H1 (cell line): ENCODE measurements around the gene DCPS. TPM values are rescaled to one million over a fixed set of nuclear protein-coding genes. Genes with fewer than 3 reads are reported as not detected.

Source experiments
- CTCF ChIA-PET: fragments of 300-600 bp; sonication (Branson Sonifier 250); formaldehyde crosslinking; loops from one replicate; lab custom pipeline; 2021; ENCODE audit not compliant: partially characterized antibody; lab: Charles Lee
- POLR2A ChIA-PET: fragments of 300-600 bp; sonication (Branson Sonifier 250); formaldehyde crosslinking; loops from one replicate; lab custom pipeline; 2021; ENCODE audit warnings: inconsistent platforms; ENCODE audit not compliant: partially characterized antibody; lab: Charles Lee
- DNase-seq, 2 experiments: peaks; one replicate each; pipeline versions ENCODE4 v3.0.0 to v3.0.0-alpha.2; 2010 to 2022; ENCODE audit warnings: low spot score in 2 of 2, low read depth in 1 of 2, mixed read lengths in 1 of 2
- FAIRE-seq: peaks from 2 replicates; lab custom pipeline; 2011; peaks lifted over from hg19 to GRCh38; lab: Jason Lieb, UNC
- H2AFZ ChIP-seq: 2 replicates; pipeline ENCODE4 v1.8.1; 2012; ENCODE audit warnings: low read length, inconsistent platforms
- H2AK5ac ChIP-seq: 2 replicates; pipeline ENCODE4 v1.6.1; 2013; ENCODE audit warnings: low read depth, low read length
- H2BK120ac ChIP-seq: replicated peaks from 2 replicates; pipeline ENCODE3; 2013; ENCODE audit warnings: low read depth, low read length, inconsistent platforms
- H2BK12ac ChIP-seq: 2 replicates; pipeline ENCODE4 v1.6.1; 2013; ENCODE audit warnings: low read depth, low read length
- H2BK15ac ChIP-seq: 2 replicates; pipeline ENCODE4 v1.6.1; 2013; ENCODE audit warnings: low read length
- H2BK20ac ChIP-seq: 2 replicates; pipeline ENCODE4 v1.6.1; 2013; ENCODE audit warnings: low read length
- H2BK5ac ChIP-seq: 2 replicates; pipeline ENCODE4 v1.6.1; 2013; ENCODE audit warnings: low read depth, low read length
- H3K14ac ChIP-seq: 2 replicates; pipeline ENCODE4 v1.6.1; 2013; ENCODE audit warnings: inconsistent platforms; ENCODE audit not compliant: insufficient read length
- H3K18ac ChIP-seq: 2 replicates; pipeline ENCODE4 v1.6.1; 2013; ENCODE audit warnings: low read length; ENCODE audit errors: extremely low read depth
- H3K23ac ChIP-seq: 2 replicates; pipeline ENCODE4 v1.6.1; 2013; ENCODE audit warnings: inconsistent platforms; ENCODE audit not compliant: insufficient read length
- H3K23me2 ChIP-seq: 2 replicates; pipeline ENCODE4 v1.6.1; 2013; ENCODE audit warnings: low read depth, low read length
- H3K27ac ChIP-seq: 2 replicates; pipeline ENCODE4 v1.6.1; 2011; ENCODE audit warnings: low read depth, low read length, inconsistent platforms
- H3K27me3 ChIP-seq, 4 experiments: replicated peaks in 1 of 4; 1 replicate in 1 of 4; 2 replicates in 3 of 4; pipeline versions ENCODE4 v1.6.1 to v1.8.1; 2011 to 2013; ENCODE audit warnings: low read length in 3 of 4, mild to moderate bottlenecking in 3 of 4, inconsistent platforms in 2 of 4, mixed read lengths in 2 of 4, moderate library complexity in 1 of 4; ENCODE audit not compliant: control insufficient read depth in 3 of 4, insufficient read depth in 3 of 4; ENCODE audit errors: extremely low read depth in 1 of 4
- H3K36me3 ChIP-seq, 4 experiments: 2 replicates each; pipeline versions ENCODE4 v1.6.1 to v1.8.1; 2011 to 2013; ENCODE audit warnings: mild to moderate bottlenecking in 4 of 4, low read length in 3 of 4, moderate library complexity in 2 of 4, control low read depth in 1 of 4, inconsistent platforms in 1 of 4; ENCODE audit not compliant: insufficient read depth in 4 of 4, control insufficient read depth in 2 of 4
- H3K4ac ChIP-seq: replicated peaks from 2 replicates; pipeline ENCODE3; 2013; ENCODE audit warnings: low read length, low read depth, mixed read lengths, inconsistent platforms; ENCODE audit not compliant: insufficient read length
- H3K4me1 ChIP-seq, 4 experiments: replicated peaks in 1 of 4; 1 replicate in 1 of 4; 2 replicates in 3 of 4; pipeline versions ENCODE4 v1.6.1 to v1.8.1; 2011 to 2013; ENCODE audit warnings: low read length in 3 of 4, inconsistent platforms in 2 of 4, mixed read lengths in 1 of 4; ENCODE audit not compliant: insufficient read depth in 4 of 4, control insufficient read depth in 3 of 4
- H3K4me2 ChIP-seq, 2 experiments: 2 replicates each; pipeline versions ENCODE4 v1.6.1 to v1.8.1; 2011 to 2013; ENCODE audit warnings: low read depth in 2 of 2, low read length in 2 of 2, control low read depth in 1 of 2, inconsistent platforms in 1 of 2, mild to moderate bottlenecking in 1 of 2; ENCODE audit not compliant: insufficient read depth in 1 of 2
- H3K4me3 ChIP-seq, 4 experiments: fragments of 200-600, 300-600 bp in 1 of 4; sonication (generic), shearing (Covaris generic), sonication (Bioruptor Twin) in 1 of 4; 2 replicates each; pipeline versions ENCODE4 v1.5.1 to v1.8.1; 2011 to 2016; ENCODE audit warnings: low read length in 4 of 4, low read depth in 3 of 4, control low read depth in 2 of 4, inconsistent platforms in 2 of 4, mild to moderate bottlenecking in 2 of 4, mixed read lengths in 1 of 4, moderate library complexity in 1 of 4; ENCODE audit not compliant: insufficient read depth in 2 of 4; ENCODE audit errors: extremely low read depth in 1 of 4
- H3K56ac ChIP-seq: replicated peaks from 2 replicates; pipeline ENCODE3; 2013; ENCODE audit warnings: low read depth, mild to moderate bottlenecking, mixed read lengths, low read length, inconsistent platforms; ENCODE audit not compliant: insufficient read length
- H3K79me1 ChIP-seq: 2 replicates; pipeline ENCODE4 v1.6.1; 2013; ENCODE audit warnings: low read depth, low read length, control low read depth
- H3K79me2 ChIP-seq, 2 experiments: 2 replicates each; pipeline versions ENCODE4 v1.6.1 to v1.8.1; 2012 to 2013; ENCODE audit warnings: low read length in 2 of 2, mild to moderate bottlenecking in 2 of 2, inconsistent platforms in 1 of 2; ENCODE audit not compliant: insufficient read depth in 2 of 2, control insufficient read depth in 1 of 2
- H3K9ac ChIP-seq, 4 experiments: replicated peaks in 1 of 4; 1 replicate in 1 of 4; 2 replicates in 3 of 4; pipeline versions ENCODE4 v1.6.1 to v1.8.1; 2011 to 2013; ENCODE audit warnings: low read depth in 3 of 4, low read length in 3 of 4, control low read depth in 2 of 4, mild to moderate bottlenecking in 2 of 4, moderate library complexity in 2 of 4, inconsistent platforms in 1 of 4; ENCODE audit errors: extremely low read depth in 1 of 4
- H3K9me3 ChIP-seq, 2 experiments: 2 replicates each; pipeline versions ENCODE4 v1.6.1 to v1.8.1; 2012 to 2013; ENCODE audit warnings: mild to moderate bottlenecking in 2 of 2, moderate library complexity in 2 of 2, control low read depth in 1 of 2, inconsistent platforms in 1 of 2, low read depth in 1 of 2, low read length in 1 of 2, mixed read lengths in 1 of 2; ENCODE audit not compliant: insufficient read depth in 2 of 2
- H4K20me1 ChIP-seq, 2 experiments: replicated peaks in 1 of 2; 2 replicates each; pipeline versions ENCODE3 to v1.8.1; 2011 to 2013; ENCODE audit warnings: inconsistent platforms in 2 of 2, low read length in 2 of 2, mild to moderate bottlenecking in 1 of 2; ENCODE audit not compliant: insufficient read depth in 2 of 2, control insufficient read depth in 1 of 2
- H4K5ac ChIP-seq: 2 replicates; pipeline ENCODE4 v1.6.1; 2013; ENCODE audit warnings: low read length, low read depth, mixed read lengths, inconsistent platforms; ENCODE audit not compliant: insufficient read length
- H4K8ac ChIP-seq: 2 replicates; pipeline ENCODE4 v1.8.0; 2013; ENCODE audit warnings: mild to moderate bottlenecking, moderate library complexity, low read length, inconsistent platforms; ENCODE audit not compliant: insufficient read depth; ENCODE audit errors: extremely low read depth
- H4K91ac ChIP-seq: replicated peaks from 2 replicates; pipeline ENCODE3; 2013; ENCODE audit warnings: low read length, mixed read lengths, inconsistent platforms; ENCODE audit not compliant: insufficient read length
- RAD21 ChIP-seq, 2 experiments: IDR thresholded peaks in 1 of 2; conservative IDR thresholded peaks in 1 of 2; 2 replicates each; pipeline ENCODE4 v1.6.1; 2011; ENCODE audit warnings: low read depth in 2 of 2, low read length in 2 of 2, improper control_type of control experiment in 1 of 2, inconsistent platforms in 1 of 2, mild to moderate bottlenecking in 1 of 2, moderate library complexity in 1 of 2
- SAP30 ChIP-seq: fragments of 300-600 bp; sonication (generic); IDR thresholded peaks from 2 replicates; pipeline ENCODE4 v1.7.1; 2012; ENCODE audit warnings: low read length, moderate library complexity, mild to moderate bottlenecking, inconsistent platforms; ENCODE audit not compliant: insufficient read depth, insufficient replicate concordance
- WGBS, 2 experiments: shearing (Covaris generic) in 1 of 2; methylation state at CpG; one replicate each; pipeline versions ENCODE4 v1.1.6 to v1.1.7; 2013 to 2015; ENCODE audit warnings: low lambda C conversion rate in 2 of 2, mixed read lengths in 2 of 2, inconsistent platforms in 1 of 2, low coverage in 1 of 2, missing lambda C conversion rate in 1 of 2; ENCODE audit not compliant: insufficient replicate concordance in 2 of 2, insufficient coverage in 1 of 2, insufficient read length in 1 of 2; ENCODE audit errors: extremely low coverage in 1 of 2, missing lambda C conversion rate in 1 of 2; 5-methylcytosine and 5-hydroxymethylcytosine counted together
- polyA plus RNA-seq, 7 experiments: library from polyadenylated mRNA; depleted of rRNA in 3 of 7; stranded (reverse) in 5 of 7; unstranded in 2 of 7; fragments of >200 nt in 5 of 7; fragments of 200-250 nt in 2 of 7; gene quantifications; 1 replicate in 5 of 7; 2 replicates in 1 of 7; 4 replicates in 1 of 7; pipeline versions ENCODE4 v1.2.1 to v1.2.3, GENCODE V29; 2011 to 2013; ENCODE audit warnings: missing spikeins in 2 of 7, mixed read lengths in 2 of 7
- total RNA-seq: library from RNA; stranded (reverse); fragmentation: NEBNext Ultra II Directional; extraction: Animal tissue kit (Norgen Biotek cat#: 25700); gene quantifications from 2 replicates; pipeline ENCODE4 v1.2.1, GENCODE V29; 2021
- TF ChIP-seq, protein P1 (sequence below), 3 experiments: IDR thresholded peaks; 1 replicate in 2 of 3; 2 replicates in 1 of 3; pipeline versions ENCODE4 v1.5.1 to v1.6.1; 2011; ENCODE audit warnings: low read length in 3 of 3, mild to moderate bottlenecking in 3 of 3, inconsistent platforms in 2 of 3, low read depth in 1 of 3, moderate library complexity in 1 of 3; ENCODE audit not compliant: insufficient read depth in 1 of 3; ENCODE audit errors: control extremely low read depth in 1 of 3

Gene DCPS
- total and polyA plus RNA-seq, 2 of the 8 experiments (the other 6 are each of a cell fraction or from before 2014, with no cell fraction given) = 24.6 to 55.2 TPM

- CTCF ChIA-PET = interaction anchor here (0.6 to 4.8 kb wide), 15 partner anchors 9 to 591 kb away, joined by 3 to 24 read pairs (median 4); no protein-coding TSS in a partner anchor
- H3K79me2 ChIP-seq = peaks cover 0 to 10% of the 10 kb centered on the region in 2 experiments; a peak in 2 of 4 replicates
- H2BK5ac ChIP-seq = no peak overlapping the region
- DNase-seq (peak in 1 of 2 experiments; percentile 59), FAIRE-seq (peak; percentile 48)
- H2BK120ac ChIP-seq = no peak overlapping the region
- POLR2A ChIA-PET = interaction anchor here (0.7 to 0.9 kb wide), 2 partner anchors 23 to 38 kb away, joined by 3 to 5 read pairs; no protein-coding TSS in a partner anchor
- no peak overlapping the region for H3K18ac ChIP-seq
- H4K5ac ChIP-seq = no peak overlapping the region
- no peak overlapping the region for H2AFZ ChIP-seq
- no peak overlapping the region for H4K91ac ChIP-seq
- H3K4me1 ChIP-seq = peaks cover 0 to 5% (median 2%) of the 10 kb centered on the region in 4 experiments; a peak in 4 of 7 replicates
- no peak overlapping the region for H3K27ac ChIP-seq
- no peak overlapping the region for H2BK12ac ChIP-seq
- no peaks in the 10 kb centered on the region for H3K9me3 ChIP-seq
- no peak overlapping the region for H3K56ac ChIP-seq
- H4K20me1 ChIP-seq = peaks cover 0 to 1% of the 10 kb centered on the region in 2 experiments
- no peak overlapping the region for H2BK20ac ChIP-seq
- no peak overlapping the region for H3K9ac ChIP-seq
- H3K23me2 ChIP-seq = peaks cover 3% of the 10 kb centered on the region
- no peak overlapping the region for H3K14ac ChIP-seq
- H3K79me1 ChIP-seq = peaks cover 2% of the 10 kb centered on the region; the same call in 1 of the 2 replicates
- H3K27me3 ChIP-seq = no peaks in the 10 kb centered on the region
- no peak overlapping the region for H2AK5ac ChIP-seq
- WGBS, 2 experiments = 60% methylated on average over 5 of the region's 5 CpGs; no CpG with 5 or more reads in 1 of the 2 experiments
- no peak overlapping the region for H3K23ac ChIP-seq
- H3K36me3 ChIP-seq = peaks cover 0 to 3% (median 2%) of the 10 kb centered on the region in 4 experiments; a peak in 2 of 8 replicates
- H2BK15ac ChIP-seq = no peak overlapping the region
- no peak overlapping the region for H3K4ac ChIP-seq
- H3K4me3 ChIP-seq = no peak overlapping the region
- no peak overlapping the region for H4K8ac ChIP-seq
- TF ChIP-seq SAP30 (no peak), RAD21 (IDR thresholded peaks at IDR 0.05 in 1 of 2, conservative IDR thresholded peaks at IDR 0.05 in 1 of 2; ENCODE audit: low read depth in 2 of 2, low read length in 2 of 2) (peak; percentile 55 to 70)
- TF ChIP-seq, protein P1, sequence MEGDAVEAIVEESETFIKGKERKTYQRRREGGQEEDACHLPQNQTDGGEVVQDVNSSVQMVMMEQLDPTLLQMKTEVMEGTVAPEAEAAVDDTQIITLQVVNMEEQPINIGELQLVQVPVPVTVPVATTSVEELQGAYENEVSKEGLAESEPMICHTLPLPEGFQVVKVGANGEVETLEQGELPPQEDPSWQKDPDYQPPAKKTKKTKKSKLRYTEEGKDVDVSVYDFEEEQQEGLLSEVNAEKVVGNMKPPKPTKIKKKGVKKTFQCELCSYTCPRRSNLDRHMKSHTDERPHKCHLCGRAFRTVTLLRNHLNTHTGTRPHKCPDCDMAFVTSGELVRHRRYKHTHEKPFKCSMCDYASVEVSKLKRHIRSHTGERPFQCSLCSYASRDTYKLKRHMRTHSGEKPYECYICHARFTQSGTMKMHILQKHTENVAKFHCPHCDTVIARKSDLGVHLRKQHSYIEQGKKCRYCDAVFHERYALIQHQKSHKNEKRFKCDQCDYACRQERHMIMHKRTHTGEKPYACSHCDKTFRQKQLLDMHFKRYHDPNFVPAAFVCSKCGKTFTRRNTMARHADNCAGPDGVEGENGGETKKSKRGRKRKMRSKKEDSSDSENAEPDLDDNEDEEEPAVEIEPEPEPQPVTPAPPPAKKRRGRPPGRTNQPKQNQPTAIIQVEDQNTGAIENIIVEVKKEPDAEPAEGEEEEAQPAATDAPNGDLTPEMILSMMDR (IDR thresholded peaks at IDR 0.05; ENCODE audit: control extremely low read depth in 1 of 3, insufficient read depth in 1 of 3, low read depth in 1 of 3, low read length in 3 of 3) = peak; percentile 13 to 70 (median 58)
- no peak overlapping the region for H3K4me2 ChIP-seq
Measured at GRCh38 chr11:126307706-126308105, 3.8 kb downstream of the DCPS start.
